DMS53 treated with DMSO at 0.1 percent for 48 hours (cell line): Measurements from ENCODE around the gene GDPD5.

Experiments used
- DNase-seq: peaks from one replicate; lab custom pipeline; 2025; ENCODE audit not compliant: unreplicated experiment; lab: John Stamatoyannopoulos, UW

The GDPD5 gene

GRCh38 chr11:75536786-75537641 is 11.3 kb upstream of the GDPD5 start:
- no peak for DNase-seq

GRCh38 chr11:75535071-75535470 is 9.3 kb upstream of the GDPD5 start:
- no peak for DNase-seq

DNA sequence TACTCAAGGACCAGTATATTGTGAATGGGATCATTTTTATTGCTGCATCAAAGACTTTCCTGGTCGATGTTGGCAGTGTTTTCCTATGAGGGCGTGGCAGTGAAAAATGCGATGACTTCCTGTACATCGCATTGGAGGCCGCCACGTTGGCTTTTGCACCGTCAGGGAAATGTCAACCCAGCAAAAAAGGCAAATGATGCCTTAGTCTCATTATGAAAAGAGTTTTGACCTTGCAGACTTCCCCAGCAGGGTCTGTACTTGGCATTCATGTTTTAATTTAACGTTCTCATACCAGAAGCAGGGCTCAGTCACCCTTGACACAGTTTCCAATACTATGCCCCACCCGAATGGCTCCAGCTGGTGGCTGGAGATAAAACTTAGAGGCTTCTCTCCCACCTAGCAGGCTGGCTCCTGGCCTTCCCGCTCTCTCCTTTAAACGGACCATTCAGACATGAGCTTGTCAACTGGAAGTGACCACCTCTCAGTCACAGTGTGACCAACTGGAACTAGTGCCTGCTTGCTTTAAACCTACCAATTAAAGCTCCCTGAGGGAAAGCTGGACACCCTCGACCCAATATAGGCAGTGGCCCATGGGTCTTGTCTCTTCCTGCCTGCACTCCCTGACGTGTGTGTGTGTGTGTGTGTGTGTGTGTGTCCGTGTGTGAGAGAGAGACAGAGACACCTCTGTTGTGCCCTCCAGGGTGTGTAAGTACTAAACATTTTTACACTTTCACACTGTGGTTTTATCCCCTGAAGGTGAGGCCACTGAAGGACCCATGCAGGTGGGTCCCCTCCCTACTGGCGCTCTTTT is 8.7 kb upstream of the GDPD5 start:
- DNase-seq = no peak

- no peak for DNase-seq
Measured at GRCh38 chr11:75533896-75534258, 8.1 kb upstream of the GDPD5 start.

DNA sequence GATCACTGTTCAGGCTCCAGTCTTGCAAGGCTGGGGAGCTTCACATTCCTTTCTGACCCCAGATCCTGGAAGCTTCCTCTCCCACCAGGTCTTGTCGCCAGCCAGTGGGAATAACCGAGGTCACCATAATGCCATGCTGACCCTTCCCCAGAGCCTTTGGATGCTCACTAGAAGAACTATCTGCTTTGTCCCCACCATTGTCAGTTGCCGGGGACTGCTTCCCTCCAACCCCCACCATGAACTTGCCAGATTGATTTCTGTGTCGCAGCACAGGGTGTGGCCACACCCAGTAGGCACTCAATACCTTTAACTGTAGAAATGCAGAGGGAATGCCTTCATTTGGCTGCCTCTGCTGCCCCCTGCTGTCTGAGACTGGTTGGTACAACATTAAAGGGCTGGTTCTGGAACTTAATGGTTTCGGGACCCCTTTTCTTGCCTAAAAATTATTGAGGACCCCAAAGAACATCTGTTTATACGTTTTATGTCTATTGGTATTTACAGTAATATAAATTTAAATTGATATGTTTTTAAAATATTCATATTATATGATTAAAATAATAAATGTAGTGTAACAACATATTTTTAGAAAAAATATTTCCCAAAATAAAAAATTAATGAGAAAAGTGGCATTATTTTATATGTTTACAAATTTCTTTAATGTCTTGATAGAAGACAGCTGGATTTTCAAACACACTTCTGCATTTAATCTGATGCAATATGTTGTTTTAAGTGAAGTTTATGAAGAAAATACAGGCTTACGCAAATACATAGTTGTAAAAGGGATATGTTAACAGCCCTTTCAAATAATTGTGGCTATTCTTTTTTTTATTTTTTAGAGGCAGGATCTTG is 6.7 kb upstream of the GDPD5 start:
- peak; percentile 86 for DNase-seq

GRCh38 chr11:75531325-75531724 is 5.6 kb upstream of the GDPD5 start:
- no peak for DNase-seq

GRCh38 chr11:75530577-75530976 is 4.8 kb upstream of the GDPD5 start:
- no peak for DNase-seq

GRCh38 chr11:75527938-75528735 is 2.4 kb upstream of the GDPD5 start:
- DNase-seq = no peak

GRCh38 chr11:75527130-75527529 is 1.4 kb upstream of the GDPD5 start:
- no peak for DNase-seq

GRCh38 chr11:75526192-75526541 is 426 bp upstream of the GDPD5 start:
- no peak for DNase-seq

- no peak for DNase-seq
Measured at GRCh38 chr11:75524665-75525432, 892 bp downstream of the GDPD5 start.

GRCh38 chr11:75523811-75524664 is 1.7 kb downstream of the GDPD5 start:
- no peak for DNase-seq

GRCh38 chr11:75523189-75523588 is 2.6 kb downstream of the GDPD5 start:
- DNase-seq = no peak

- DNase-seq = no peak
Measured at GRCh38 chr11:75522286-75523044, 3.3 kb downstream of the GDPD5 start.

DNA sequence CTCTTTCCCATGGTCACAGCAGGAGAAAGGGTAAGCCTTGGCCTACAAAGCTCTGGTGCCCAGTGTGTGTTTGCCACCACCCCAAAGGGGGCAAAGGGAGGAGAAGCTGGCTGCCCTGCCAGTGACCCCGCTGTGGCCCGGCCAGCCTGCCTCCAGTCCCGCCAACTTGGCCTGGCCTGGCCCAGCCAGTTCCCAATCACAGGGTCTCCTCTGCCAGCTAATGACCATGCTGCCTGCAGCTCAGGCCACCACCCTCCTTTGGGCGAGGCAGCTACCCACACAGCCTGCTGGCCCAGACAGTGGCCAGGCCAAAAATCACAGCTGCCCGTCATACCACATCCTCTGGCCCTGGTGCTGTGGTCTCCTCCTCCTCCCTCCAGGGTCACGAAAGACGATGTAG is 5.1 kb downstream of the GDPD5 start:
- no peak for DNase-seq

- no peak for DNase-seq
Measured at GRCh38 chr11:75518771-75519653, 6.7 kb downstream of the GDPD5 start.

DNA sequence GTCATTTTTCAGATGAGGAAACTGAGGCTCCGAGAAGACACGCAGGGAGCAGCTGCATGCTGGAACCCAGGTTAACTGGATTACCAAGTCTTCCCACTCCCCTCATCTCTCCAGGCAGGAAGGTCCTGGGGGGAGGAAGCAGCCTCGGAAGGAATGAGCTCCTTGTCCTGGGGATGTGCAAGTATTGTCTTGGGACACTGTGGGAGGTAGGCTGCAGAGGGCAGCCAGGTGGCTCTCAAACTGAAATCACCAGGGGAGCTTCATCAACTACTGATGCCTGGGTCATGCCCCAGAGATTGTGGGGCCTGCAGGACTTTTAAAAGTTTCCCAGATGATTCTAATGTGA is 7.6 kb downstream of the GDPD5 start:
- no peak for DNase-seq
